KMS-11 (cell line): ENCODE data around the gene IPP.
A peak's percentile ranks its signal among the peaks of the same experiment; 100 is the strongest.

ENCODE experiments used
- H2AFZ ChIP-seq: fragments of 200-600 bp; sonication (generic); 2 replicates; pipeline ENCODE4 v1.6.1; 2016; ENCODE audit warnings: antibody characterized with exemption, mixed run types, low read depth
- H3K27ac ChIP-seq: fragments of 200-600 bp; sonication (generic); 2 replicates; pipeline ENCODE4 v1.6.1; 2016; ENCODE audit warnings: mild to moderate bottlenecking, mixed run types
- H3K27me3 ChIP-seq: fragments of 200-600 bp; sonication (generic); 2 replicates; pipeline ENCODE4 v1.6.1; 2017; ENCODE audit warnings: mild to moderate bottlenecking, low read depth, mixed run types, moderate library complexity; ENCODE audit not compliant: insufficient read depth
- H3K36me3 ChIP-seq: fragments of 200-600 bp; sonication (generic); 2 replicates; pipeline ENCODE4 v1.6.1; 2017; ENCODE audit warnings: mild to moderate bottlenecking, mixed run types; ENCODE audit not compliant: insufficient read depth
- H3K4me1 ChIP-seq: fragments of 200-600 bp; sonication (generic); 2 replicates; pipeline ENCODE4 v1.6.1; 2016; ENCODE audit warnings: mild to moderate bottlenecking, low read depth, mixed run types; ENCODE audit not compliant: poor library complexity, severe bottlenecking
- H3K4me2 ChIP-seq: fragments of 200-600 bp; sonication (generic); 2 replicates; pipeline ENCODE4 v1.7.0; 2016; ENCODE audit warnings: mild to moderate bottlenecking, mixed run types
- H3K4me3 ChIP-seq: fragments of 200-600 bp; sonication (generic); IDR thresholded peaks from 2 replicates; pipeline ENCODE4 v1.6.1; 2017; ENCODE audit warnings: low read depth, low read length, mixed read lengths; ENCODE audit not compliant: insufficient read depth
- H3K79me2 ChIP-seq: fragments of 200-600 bp; sonication (generic); 2 replicates; pipeline ENCODE4 v1.6.1; 2016; ENCODE audit warnings: low read depth, mixed run types; ENCODE audit not compliant: insufficient read depth
- H3K9ac ChIP-seq: fragments of 200-600 bp; sonication (generic); 2 replicates; pipeline ENCODE4 v1.6.1; 2016; ENCODE audit warnings: mild to moderate bottlenecking, mixed run types
- H4K20me1 ChIP-seq: fragments of 200-600 bp; sonication (generic); 2 replicates; pipeline ENCODE4 v1.6.1; 2016; ENCODE audit warnings: mild to moderate bottlenecking, mixed run types; ENCODE audit not compliant: insufficient read depth
- TF ChIP-seq, protein P1 (sequence below): fragments of 200-600 bp; sonication (generic); conservative IDR thresholded peaks from 2 replicates; pipeline ENCODE4 v1.6.1; 2017; ENCODE audit warnings: low read depth, mild to moderate bottlenecking, antibody characterized with exemption, low read length, moderate library complexity, mixed read lengths

IPP gene

DNA sequence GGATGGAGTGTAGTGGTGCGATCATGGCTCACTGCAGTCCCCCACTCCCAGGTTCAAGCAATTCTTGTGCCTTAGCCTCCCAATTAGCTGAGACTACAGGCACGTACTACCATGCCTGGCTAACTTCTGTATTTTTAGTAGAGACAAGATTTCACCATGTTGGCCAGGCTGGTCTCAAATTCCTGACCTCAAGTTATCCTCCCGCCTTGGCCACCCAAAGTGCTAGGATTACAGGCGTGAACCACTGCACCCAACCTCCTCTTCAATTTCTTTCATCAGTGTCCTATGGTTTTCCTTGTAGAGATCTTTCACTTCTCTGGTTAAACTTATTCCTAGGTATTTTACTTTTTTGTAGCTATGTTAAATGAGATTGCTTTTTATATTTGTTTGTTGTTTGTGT is 42.3 kb upstream of the IPP start:
- no peaks in the 10 kb centered on the region for H3K36me3 ChIP-seq
- no peak overlapping the region for H3K9ac ChIP-seq
- H3K27ac ChIP-seq, result no peak overlapping the region
- no peaks in the 10 kb centered on the region for H4K20me1 ChIP-seq
- H3K27me3 ChIP-seq, result no peaks in the 10 kb centered on the region
- H3K4me2 ChIP-seq, result no peak overlapping the region
- no peak overlapping the region for H3K4me3 ChIP-seq
- H2AFZ ChIP-seq, result no peak overlapping the region
- TF ChIP-seq, protein P1, sequence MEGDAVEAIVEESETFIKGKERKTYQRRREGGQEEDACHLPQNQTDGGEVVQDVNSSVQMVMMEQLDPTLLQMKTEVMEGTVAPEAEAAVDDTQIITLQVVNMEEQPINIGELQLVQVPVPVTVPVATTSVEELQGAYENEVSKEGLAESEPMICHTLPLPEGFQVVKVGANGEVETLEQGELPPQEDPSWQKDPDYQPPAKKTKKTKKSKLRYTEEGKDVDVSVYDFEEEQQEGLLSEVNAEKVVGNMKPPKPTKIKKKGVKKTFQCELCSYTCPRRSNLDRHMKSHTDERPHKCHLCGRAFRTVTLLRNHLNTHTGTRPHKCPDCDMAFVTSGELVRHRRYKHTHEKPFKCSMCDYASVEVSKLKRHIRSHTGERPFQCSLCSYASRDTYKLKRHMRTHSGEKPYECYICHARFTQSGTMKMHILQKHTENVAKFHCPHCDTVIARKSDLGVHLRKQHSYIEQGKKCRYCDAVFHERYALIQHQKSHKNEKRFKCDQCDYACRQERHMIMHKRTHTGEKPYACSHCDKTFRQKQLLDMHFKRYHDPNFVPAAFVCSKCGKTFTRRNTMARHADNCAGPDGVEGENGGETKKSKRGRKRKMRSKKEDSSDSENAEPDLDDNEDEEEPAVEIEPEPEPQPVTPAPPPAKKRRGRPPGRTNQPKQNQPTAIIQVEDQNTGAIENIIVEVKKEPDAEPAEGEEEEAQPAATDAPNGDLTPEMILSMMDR, result no peak
- no peaks in the 10 kb centered on the region for H3K4me1 ChIP-seq
- no peaks in the 10 kb centered on the region for H3K79me2 ChIP-seq

- H3K9ac ChIP-seq, result no peak overlapping the region
- TF ChIP-seq, protein P1, result no peak
These were observed 39.1 kb upstream of the IPP start for GRCh38 chr1:45789601-45790000.

DNA sequence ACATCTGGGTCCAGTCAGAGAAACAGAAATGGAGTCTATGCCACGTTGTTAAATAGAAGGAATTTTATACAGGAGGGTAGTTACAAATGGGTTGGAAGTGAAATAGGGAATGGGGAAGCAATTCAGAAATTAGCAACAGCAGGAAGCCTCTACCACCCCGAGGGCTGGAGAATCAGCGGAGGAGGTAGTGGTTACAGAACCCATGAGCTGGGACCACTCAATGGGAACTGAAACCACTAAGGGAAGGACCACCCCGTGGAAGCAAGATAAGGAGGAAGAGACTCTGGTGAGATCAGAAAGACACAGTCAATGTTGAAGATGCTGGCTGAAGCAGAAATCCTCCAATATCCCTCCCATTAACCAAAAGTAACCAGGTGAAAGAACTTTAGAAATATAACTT is 37.5 kb upstream of the IPP start:
- no peak overlapping the region for H2AFZ ChIP-seq
- no peaks in the 10 kb centered on the region for H3K79me2 ChIP-seq
- peaks cover 11% of the 10 kb centered on the region for H3K4me1 ChIP-seq
- H4K20me1 ChIP-seq, result no peaks in the 10 kb centered on the region
- H3K4me2 ChIP-seq, result no peak overlapping the region
- TF ChIP-seq, protein P1, result no peak
- H3K36me3 ChIP-seq, result no peaks in the 10 kb centered on the region
- H3K4me3 ChIP-seq, result no peak overlapping the region
- no peak overlapping the region for H3K9ac ChIP-seq
- H3K27ac ChIP-seq, result no peak overlapping the region
- no peaks in the 10 kb centered on the region for H3K27me3 ChIP-seq

More at GRCh38 chr1:45789601-45790000, 39.1 kb upstream of the IPP start:
- Histone ChIP-seq H3K79me2 (no peaks in the 10 kb centered on the region), H3K36me3 (no peaks in the 10 kb centered on the region), H3K4me2 (no peak overlapping the region), H2AFZ (no peak overlapping the region), H4K20me1 (no peaks in the 10 kb centered on the region), H3K27ac (no peak overlapping the region), H3K4me1 (peaks cover 11% of the 10 kb centered on the region), H3K4me3 (no peak overlapping the region), H3K27me3 (no peaks in the 10 kb centered on the region)

DNA sequence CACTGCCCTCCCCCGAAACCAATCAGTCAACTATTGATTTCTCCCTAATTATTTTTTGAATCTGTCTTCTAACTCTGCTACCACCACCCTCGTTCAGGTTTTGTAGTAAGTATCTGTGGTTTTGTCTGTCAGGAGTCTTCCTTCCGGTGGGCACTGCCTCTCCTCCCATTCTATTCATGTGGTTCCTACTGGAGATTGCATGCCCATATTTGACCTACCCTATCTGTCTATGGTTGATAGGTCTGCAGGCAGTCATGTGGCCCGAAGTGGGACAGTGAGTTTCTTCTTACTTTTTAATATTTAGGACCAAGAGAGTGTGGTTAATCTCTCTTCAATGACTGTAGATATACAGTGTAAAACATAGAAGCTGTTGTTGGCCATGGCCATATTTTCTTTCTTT is 35.1 kb upstream of the IPP start:
- TF ChIP-seq, protein P1, result no peak
- Histone ChIP-seq H3K79me2 (no peaks in the 10 kb centered on the region), H3K4me3 (no peak overlapping the region), H3K36me3 (no peaks in the 10 kb centered on the region), H3K27me3 (no peaks in the 10 kb centered on the region), H4K20me1 (no peaks in the 10 kb centered on the region), H3K9ac (no peak overlapping the region), H2AFZ (peak overlapping the region; percentile 34; the same call in 1 of the 2 replicates), H3K4me2 (peak overlapping the region; percentile 5; the same call in 1 of the 2 replicates), H3K27ac (no peak overlapping the region), H3K4me1 (peaks cover 11% of the 10 kb centered on the region)

DNA sequence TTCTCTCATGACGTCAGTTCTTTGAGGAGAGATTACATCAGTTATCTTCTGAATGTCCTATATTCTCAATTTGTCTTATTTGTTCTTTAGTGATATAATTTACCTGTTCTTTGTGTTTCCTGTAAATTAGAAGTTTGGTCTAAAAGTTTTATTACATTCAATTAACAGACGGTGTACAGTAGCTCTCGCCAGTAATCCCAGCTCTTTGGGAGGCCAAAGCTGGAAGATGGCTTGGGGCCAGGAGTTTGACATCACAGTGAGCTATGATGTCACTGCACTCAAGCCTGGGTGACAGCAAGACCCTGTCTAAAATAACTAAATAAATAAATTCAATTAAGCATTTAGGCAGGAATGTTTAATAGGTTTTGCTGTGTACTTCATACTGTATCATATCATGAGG is 25.3 kb upstream of the IPP start:
- Histone ChIP-seq H3K27me3 (peaks cover 2% of the 10 kb centered on the region; the same call in 1 of the 2 replicates), H3K27ac (no peak overlapping the region), H3K4me3 (no peak overlapping the region), H3K4me1 (peaks cover 18% of the 10 kb centered on the region), H4K20me1 (no peaks in the 10 kb centered on the region), H3K36me3 (no peaks in the 10 kb centered on the region), H3K79me2 (no peaks in the 10 kb centered on the region), H3K4me2 (no peak overlapping the region), H2AFZ (no peak overlapping the region), H3K9ac (no peak overlapping the region)
- TF ChIP-seq, protein P1, result no peak
